ENCODE data around the gene NR2C1. TPM values are rescaled to one million over a fixed set of nuclear protein-coding genes. Genes with fewer than 3 reads are reported as not detected.

The NR2C1 gene
- total and polyA plus RNA-seq, 2 of the 8 experiments (the other 6 are each of a cell fraction or from before 2014, with no cell fraction given) = 22.8 to 48.3 TPM

- peaks cover 0 to 18% (median 6%) of the 10 kb centered on the region in 4 experiments; a peak in 2 of 8 replicates for H3K36me3 ChIP-seq (ENCODE audit: control insufficient read depth in 2 of 4, insufficient read depth in 4 of 4, low read length in 3 of 4)
- WGBS, 2 experiments (ENCODE audit: extremely low coverage in 1 of 2, insufficient coverage in 1 of 2, insufficient read length in 1 of 2, insufficient replicate concordance in 2 of 2, low coverage in 1 of 2, low lambda C conversion rate in 2 of 2, missing lambda C conversion rate in 1 of 2) = 100% methylated on average over 2 of the region's 2 CpGs; no CpG with 5 or more reads in 1 of the 2 experiments
Observed at GRCh38 chr12:95022477-95022876, 50.9 kb downstream of the NR2C1 start.

More at GRCh38 chr12:95022477-95022876, 50.9 kb downstream of the NR2C1 start:
- Histone ChIP-seq H3K23ac (ENCODE audit: insufficient read length) (no peak overlapping the region), H2BK5ac (ENCODE audit: low read depth, low read length) (no peak overlapping the region), H3K79me2 (ENCODE audit: control insufficient read depth in 1 of 2, insufficient read depth in 2 of 2, low read length in 2 of 2) (no peaks in the 10 kb centered on the region), H2BK20ac (ENCODE audit: low read length) (no peak overlapping the region), H3K23me2 (ENCODE audit: low read depth, low read length) (no peaks in the 10 kb centered on the region), H3K4me3 (ENCODE audit: extremely low read depth in 1 of 4, insufficient read depth in 2 of 4, low read depth in 3 of 4, low read length in 4 of 4) (no peak overlapping the region), H2AFZ (ENCODE audit: low read length) (no peak overlapping the region), H2BK120ac (replicated peaks; ENCODE audit: low read depth, low read length) (no peak overlapping the region), H3K79me1 (ENCODE audit: low read depth, low read length) (no peaks in the 10 kb centered on the region), H3K56ac (replicated peaks; ENCODE audit: insufficient read length, low read depth, low read length) (no peak overlapping the region), H3K27ac (ENCODE audit: low read depth, low read length) (no peak overlapping the region), H3K9ac (replicated peaks in 1 of 4; ENCODE audit: extremely low read depth in 1 of 4, low read depth in 3 of 4, low read length in 3 of 4) (no peak overlapping the region), H3K4me2 (ENCODE audit: insufficient read depth in 1 of 2, low read depth in 2 of 2, low read length in 2 of 2) (no peak overlapping the region), H3K9me3 (ENCODE audit: insufficient read depth in 2 of 2, low read depth in 1 of 2, low read length in 1 of 2) (no peaks in the 10 kb centered on the region), H3K18ac (ENCODE audit: extremely low read depth, low read length) (no peak overlapping the region), H3K14ac (ENCODE audit: insufficient read length) (no peak overlapping the region), H3K27me3 (replicated peaks in 1 of 4; ENCODE audit: control insufficient read depth in 3 of 4, extremely low read depth in 1 of 4, insufficient read depth in 3 of 4, low read length in 3 of 4) (no peaks in the 10 kb centered on the region), H4K8ac (ENCODE audit: extremely low read depth, insufficient read depth, low read length) (no peak overlapping the region), H2BK12ac (ENCODE audit: low read depth, low read length) (no peak overlapping the region), H2AK5ac (ENCODE audit: low read depth, low read length) (no peak overlapping the region), H4K5ac (ENCODE audit: insufficient read length, low read depth, low read length) (no peak overlapping the region), H4K91ac (replicated peaks; ENCODE audit: insufficient read length, low read length) (no peak overlapping the region), H2BK15ac (ENCODE audit: low read length) (no peak overlapping the region), H4K20me1 (replicated peaks in 1 of 2; ENCODE audit: control insufficient read depth in 1 of 2, insufficient read depth in 2 of 2, low read length in 2 of 2) (no peaks in the 10 kb centered on the region), H3K4me1 (replicated peaks in 1 of 4; ENCODE audit: control insufficient read depth in 3 of 4, insufficient read depth in 4 of 4, low read length in 3 of 4) (no peaks in the 10 kb centered on the region), H3K4ac (replicated peaks; ENCODE audit: insufficient read length, low read depth, low read length) (no peak overlapping the region)
- ChIA-PET POLR2A (ENCODE audit: partially characterized antibody) (interaction anchor here (1.1 to 2.5 kb wide), 2 partner anchors 14 to 19 kb away, joined by 3 to 9 read pairs; partner anchors contain the start of gene NDUFA12), CTCF (ENCODE audit: partially characterized antibody) (no interaction called here)
- FAIRE-seq = no peak
- no peak for DNase-seq (ENCODE audit: low read depth in 1 of 2, low spot score in 2 of 2)
- no peak for TF ChIP-seq SUZ12 (IDR thresholded peaks at IDR 0.05; ENCODE audit: low read length)
- TF ChIP-seq NANOG (IDR thresholded peaks at IDR 0.05; ENCODE audit: insufficient read depth, low read depth, low read length, poor library complexity, severe bottlenecking) = no peak
- no peak for TF ChIP-seq RXRA (IDR thresholded peaks at IDR 0.05; ENCODE audit: insufficient read depth, low read depth, low read length)
- no peak for TF ChIP-seq TCF12 (IDR thresholded peaks at IDR 0.05; ENCODE audit: low read depth, low read length)
- no peak for TF ChIP-seq KDM5A (IDR thresholded peaks at IDR 0.05; ENCODE audit: low read length)
- TF ChIP-seq TAF7 (optimal IDR thresholded peaks at IDR 0.05; ENCODE audit: borderline replicate concordance, low read depth, low read length) = no peak
- no peak for TF ChIP-seq MAX (IDR thresholded peaks at IDR 0.05)
- TF ChIP-seq GABPA (IDR thresholded peaks at IDR 0.05; ENCODE audit: borderline replicate concordance, insufficient read depth, low read length) = no peak
- no peak for TF ChIP-seq HDAC6 (IDR thresholded peaks at IDR 0.05; ENCODE audit: low read depth, low read length)
- TF ChIP-seq POLR2A (IDR thresholded peaks at IDR 0.05; ENCODE audit: control extremely low read depth in 1 of 2, low read depth in 2 of 2, low read length in 2 of 2) = no peak
- TF ChIP-seq SP2 (IDR thresholded peaks at IDR 0.05; ENCODE audit: low read length) = no peak
